ENCODE data around the gene TPPP. TPM values are rescaled to one million over a fixed set of nuclear protein-coding genes. Genes with fewer than 3 reads are reported as not detected.

TPPP gene
- total and polyA plus RNA-seq, 2 of the 13 experiments (the other 11 are each of a cell fraction or from before 2014, with no cell fraction given), result 0.07 TPM; not detected in 1

DNA sequence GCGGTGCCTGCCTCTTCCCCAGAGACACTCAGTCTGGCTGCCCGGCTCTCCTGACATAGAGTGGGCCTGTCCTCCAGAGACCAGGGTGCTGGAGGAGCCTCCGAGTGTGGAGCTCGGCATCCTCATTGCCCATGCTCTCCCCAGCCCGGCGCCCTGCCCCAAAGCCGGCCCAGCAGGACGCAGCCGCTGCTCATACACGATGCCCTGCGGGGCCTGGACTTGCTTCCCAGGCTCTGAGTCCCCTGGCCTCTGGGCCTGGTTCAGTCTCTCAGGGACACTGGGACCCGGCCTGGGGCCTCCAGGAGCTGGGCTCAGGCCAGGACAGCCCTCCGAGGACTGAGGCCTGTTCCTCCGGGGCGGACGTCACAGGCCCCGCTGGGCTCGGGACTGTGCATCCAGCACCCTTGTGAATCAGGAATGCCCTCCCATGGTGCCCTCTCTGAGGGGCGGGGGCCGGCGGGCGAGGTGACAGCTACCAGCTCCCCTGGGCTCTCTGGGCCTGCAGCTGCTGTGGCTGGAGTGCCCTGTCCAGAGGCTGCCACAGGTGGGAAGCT lies 23.2 kb downstream of the TPPP start:
- no peak overlapping the region for H2AFZ ChIP-seq (ENCODE audit: low read length)
- H3K4me2 ChIP-seq (ENCODE audit: low read depth, low read length), result no peak overlapping the region
- DNase-seq (ENCODE audit: low spot score) (no peak), FAIRE-seq (no peak), ATAC-seq (no peak)
- no peaks in the 10 kb centered on the region for H3K79me2 ChIP-seq (ENCODE audit: insufficient read depth, low read length)
- in situ Hi-C loops (cut with HindIII; ENCODE audit: extremely low pct_ligation_motif_present, low pct_unique_long_range_greater_than_20kb) (loop anchor here (10.0 kb wide), 1 partner anchor 225 kb away; the partner anchor contains the start of genes BRD9 and TRIP13), intact Hi-C loops (cut with micrococcal nuclease; ENCODE audit: unreplicated experiment) (loop anchor here (10.0 kb wide), 1 partner anchor 225 kb away; the partner anchor contains the start of genes BRD9 and TRIP13)
- H3K36me3 ChIP-seq (replicated peaks in 1 of 2; ENCODE audit: control insufficient read depth in 1 of 2, insufficient read depth in 2 of 2, low read length in 2 of 2), result peaks cover 2 to 14% of the 10 kb centered on the region in 2 experiments; a peak in 3 of 5 replicates
- POLR2A ChIA-PET, result no interaction called here
- H3K27ac ChIP-seq (ENCODE audit: extremely low read length, insufficient read depth, low read length), result no peak overlapping the region
- no peak for TF ChIP-seq ZNF451 (CRISPR knock-in tag; IDR thresholded peaks at IDR 0.05)
- 0 out of 2 replicates have a peak, but pooled peaks have one; percentile 28 for TF ChIP-seq HES4 (CRISPR knock-in tag; IDR thresholded peaks at IDR 0.05; ENCODE audit: borderline replicate concordance)
- TF ChIP-seq AGO2 (optimal IDR thresholded peaks at IDR 0.05; ENCODE audit: low read depth, low read length), result peak; percentile 53
- no peak overlapping the region for H3K4me3 ChIP-seq (replicated peaks in 1 of 3; ENCODE audit: insufficient read depth in 1 of 3, low read depth in 2 of 3, low read length in 3 of 3)
- no peaks in the 10 kb centered on the region; the same call in 1 of the 2 replicates for H4K20me1 ChIP-seq (ENCODE audit: insufficient read depth, low read length)
- BruUV-seq (replicated peaks), result no TSS peak
- WGBS (ENCODE audit: low lambda C conversion rate), result no CpG with 5 or more reads among the region's 22 CpGs
- H3K9ac ChIP-seq (ENCODE audit: insufficient read depth, low read depth, low read length), result no peak overlapping the region
- H3K27me3 ChIP-seq (ENCODE audit: control insufficient read depth in 1 of 2, insufficient read depth in 2 of 2, low read length in 2 of 2), result peaks cover 2 to 10% of the 10 kb centered on the region in 2 experiments; a peak in 3 of 5 replicates
- CTCF ChIA-PET (ENCODE audit: low intra/inter-chr PET ratio, low total read pairs), result no interaction called here
- peaks cover 45% of the 10 kb centered on the region for H3K4me1 ChIP-seq (ENCODE audit: insufficient read depth, low read length)
- H3K9me3 ChIP-seq (ENCODE audit: low read length), result no peaks in the 10 kb centered on the region

DNA sequence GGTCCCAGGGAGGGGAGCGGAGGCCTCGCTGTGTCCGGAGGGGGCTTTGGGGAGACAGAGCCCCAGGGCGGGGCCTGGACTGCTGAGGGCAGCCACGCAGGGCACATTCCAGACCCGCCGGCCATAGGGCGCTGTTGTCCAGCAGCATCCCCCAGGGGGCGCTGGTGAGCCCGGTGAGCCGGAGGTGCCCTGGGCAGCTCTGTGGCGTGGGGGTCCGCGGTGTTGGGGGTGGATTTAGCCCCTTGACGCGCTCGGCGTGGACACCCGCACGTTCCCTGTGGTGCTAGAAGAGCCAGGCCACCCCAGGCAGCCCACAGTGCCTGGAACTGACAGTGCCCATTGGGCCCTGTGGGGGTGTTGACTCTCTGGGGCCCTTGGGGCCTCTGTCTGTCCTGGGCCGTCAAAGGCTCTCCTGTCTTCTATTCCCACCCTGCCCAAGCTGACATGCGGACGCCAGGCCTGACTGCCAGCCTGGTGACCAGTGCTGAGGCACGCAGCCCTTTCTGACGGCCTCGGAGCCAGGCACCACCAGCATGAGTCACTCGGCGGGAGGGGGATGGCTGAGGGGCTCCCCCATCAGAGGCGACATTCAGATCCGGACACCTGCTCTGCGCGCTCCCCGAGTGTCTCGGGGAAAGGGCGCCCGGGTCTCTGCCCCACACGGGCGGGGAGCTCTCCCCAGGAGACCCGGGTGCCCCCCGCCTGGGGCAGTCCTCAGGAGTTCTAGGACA lies 23.9 kb downstream of the TPPP start:
- no peak overlapping the region for H3K4me3 ChIP-seq (replicated peaks in 1 of 3; ENCODE audit: insufficient read depth in 1 of 3, low read depth in 2 of 3, low read length in 3 of 3)
- H4K20me1 ChIP-seq (ENCODE audit: insufficient read depth, low read length), result no peaks in the 10 kb centered on the region; the same call in 1 of the 2 replicates
- BruUV-seq (replicated peaks), result no TSS peak
- H3K27me3 ChIP-seq (ENCODE audit: control insufficient read depth in 1 of 2, insufficient read depth in 2 of 2, low read length in 2 of 2), result peaks cover 0 to 6% of the 10 kb centered on the region in 2 experiments; a peak in 3 of 5 replicates
- POLR2A ChIA-PET, result no interaction called here
- H3K4me2 ChIP-seq (ENCODE audit: low read depth, low read length), result no peak overlapping the region
- CTCF ChIA-PET (ENCODE audit: low intra/inter-chr PET ratio, low total read pairs), result interaction anchor here (0.7 kb wide), 1 partner anchor 234 kb away, joined by 4 read pairs; no protein-coding TSS in a partner anchor
- in situ Hi-C loops (cut with HindIII; ENCODE audit: extremely low pct_ligation_motif_present, low pct_unique_long_range_greater_than_20kb) (no loop called here), intact Hi-C loops (cut with micrococcal nuclease; ENCODE audit: unreplicated experiment) (no loop called here)
- peaks cover 3 to 20% of the 10 kb centered on the region in 2 experiments; a peak in 3 of 5 replicates for H3K36me3 ChIP-seq (replicated peaks in 1 of 2; ENCODE audit: control insufficient read depth in 1 of 2, insufficient read depth in 2 of 2, low read length in 2 of 2)
- peaks cover 43% of the 10 kb centered on the region for H3K4me1 ChIP-seq (ENCODE audit: insufficient read depth, low read length)
- DNase-seq (ENCODE audit: low spot score), result peak; percentile 20
- peak; percentile 39 for ATAC-seq
- no peak overlapping the region for H2AFZ ChIP-seq (ENCODE audit: low read length)
- FAIRE-seq, result no peak
- H3K9ac ChIP-seq (ENCODE audit: insufficient read depth, low read depth, low read length), result no peak overlapping the region
- H3K79me2 ChIP-seq (ENCODE audit: insufficient read depth, low read length), result no peaks in the 10 kb centered on the region
- 73% methylated on average over 3 of the region's 40 CpGs for WGBS (ENCODE audit: low lambda C conversion rate)
- no peak overlapping the region for H3K27ac ChIP-seq (ENCODE audit: extremely low read length, insufficient read depth, low read length)
- no peaks in the 10 kb centered on the region for H3K9me3 ChIP-seq (ENCODE audit: low read length)
- TF ChIP-seq STAG1 (CRISPR knock-in tag; IDR thresholded peaks at IDR 0.05) (peak; percentile 47), GABPB1 (CRISPR knock-in tag; IDR thresholded peaks at IDR 0.05) (peak; percentile 35; the same call in 1 of the 2 replicates), JUN (CRISPR knock-in tag; IDR thresholded peaks at IDR 0.05) (no peak), ZNF441 (CRISPR knock-in tag; IDR thresholded peaks at IDR 0.05; ENCODE audit: borderline replicate concordance) (no peak), HOXA3 (CRISPR knock-in tag; IDR thresholded peaks at IDR 0.05) (peak; percentile 60; the same call in 1 of the 2 replicates)
- TF ChIP-seq, protein P1, sequence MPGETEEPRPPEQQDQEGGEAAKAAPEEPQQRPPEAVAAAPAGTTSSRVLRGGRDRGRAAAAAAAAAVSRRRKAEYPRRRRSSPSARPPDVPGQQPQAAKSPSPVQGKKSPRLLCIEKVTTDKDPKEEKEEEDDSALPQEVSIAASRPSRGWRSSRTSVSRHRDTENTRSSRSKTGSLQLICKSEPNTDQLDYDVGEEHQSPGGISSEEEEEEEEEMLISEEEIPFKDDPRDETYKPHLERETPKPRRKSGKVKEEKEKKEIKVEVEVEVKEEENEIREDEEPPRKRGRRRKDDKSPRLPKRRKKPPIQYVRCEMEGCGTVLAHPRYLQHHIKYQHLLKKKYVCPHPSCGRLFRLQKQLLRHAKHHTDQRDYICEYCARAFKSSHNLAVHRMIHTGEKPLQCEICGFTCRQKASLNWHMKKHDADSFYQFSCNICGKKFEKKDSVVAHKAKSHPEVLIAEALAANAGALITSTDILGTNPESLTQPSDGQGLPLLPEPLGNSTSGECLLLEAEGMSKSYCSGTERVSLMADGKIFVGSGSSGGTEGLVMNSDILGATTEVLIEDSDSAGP (CRISPR knock-in tag; IDR thresholded peaks at IDR 0.05; ENCODE audit: borderline replicate concordance), result peak; percentile 53; the same call in 1 of the 2 replicates
- TF ChIP-seq, protein P2, sequence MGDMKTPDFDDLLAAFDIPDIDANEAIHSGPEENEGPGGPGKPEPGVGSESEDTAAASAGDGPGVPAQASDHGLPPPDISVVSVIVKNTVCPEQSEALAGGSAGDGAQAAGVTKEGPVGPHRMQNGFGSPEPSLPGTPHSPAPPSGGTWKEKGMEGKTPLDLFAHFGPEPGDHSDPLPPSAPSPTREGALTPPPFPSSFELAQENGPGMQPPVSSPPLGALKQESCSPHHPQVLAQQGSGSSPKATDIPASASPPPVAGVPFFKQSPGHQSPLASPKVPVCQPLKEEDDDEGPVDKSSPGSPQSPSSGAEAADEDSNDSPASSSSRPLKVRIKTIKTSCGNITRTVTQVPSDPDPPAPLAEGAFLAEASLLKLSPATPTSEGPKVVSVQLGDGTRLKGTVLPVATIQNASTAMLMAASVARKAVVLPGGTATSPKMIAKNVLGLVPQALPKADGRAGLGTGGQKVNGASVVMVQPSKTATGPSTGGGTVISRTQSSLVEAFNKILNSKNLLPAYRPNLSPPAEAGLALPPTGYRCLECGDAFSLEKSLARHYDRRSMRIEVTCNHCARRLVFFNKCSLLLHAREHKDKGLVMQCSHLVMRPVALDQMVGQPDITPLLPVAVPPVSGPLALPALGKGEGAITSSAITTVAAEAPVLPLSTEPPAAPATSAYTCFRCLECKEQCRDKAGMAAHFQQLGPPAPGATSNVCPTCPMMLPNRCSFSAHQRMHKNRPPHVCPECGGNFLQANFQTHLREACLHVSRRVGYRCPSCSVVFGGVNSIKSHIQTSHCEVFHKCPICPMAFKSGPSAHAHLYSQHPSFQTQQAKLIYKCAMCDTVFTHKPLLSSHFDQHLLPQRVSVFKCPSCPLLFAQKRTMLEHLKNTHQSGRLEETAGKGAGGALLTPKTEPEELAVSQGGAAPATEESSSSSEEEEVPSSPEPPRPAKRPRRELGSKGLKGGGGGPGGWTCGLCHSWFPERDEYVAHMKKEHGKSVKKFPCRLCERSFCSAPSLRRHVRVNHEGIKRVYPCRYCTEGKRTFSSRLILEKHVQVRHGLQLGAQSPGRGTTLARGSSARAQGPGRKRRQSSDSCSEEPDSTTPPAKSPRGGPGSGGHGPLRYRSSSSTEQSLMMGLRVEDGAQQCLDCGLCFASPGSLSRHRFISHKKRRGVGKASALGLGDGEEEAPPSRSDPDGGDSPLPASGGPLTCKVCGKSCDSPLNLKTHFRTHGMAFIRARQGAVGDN (CRISPR knock-in tag; IDR thresholded peaks at IDR 0.05), result peak; percentile 37; the same call in 1 of the 2 replicates

All from HepG2 (cell line).